ENCODE measurements around the gene C19orf18.

DNA sequence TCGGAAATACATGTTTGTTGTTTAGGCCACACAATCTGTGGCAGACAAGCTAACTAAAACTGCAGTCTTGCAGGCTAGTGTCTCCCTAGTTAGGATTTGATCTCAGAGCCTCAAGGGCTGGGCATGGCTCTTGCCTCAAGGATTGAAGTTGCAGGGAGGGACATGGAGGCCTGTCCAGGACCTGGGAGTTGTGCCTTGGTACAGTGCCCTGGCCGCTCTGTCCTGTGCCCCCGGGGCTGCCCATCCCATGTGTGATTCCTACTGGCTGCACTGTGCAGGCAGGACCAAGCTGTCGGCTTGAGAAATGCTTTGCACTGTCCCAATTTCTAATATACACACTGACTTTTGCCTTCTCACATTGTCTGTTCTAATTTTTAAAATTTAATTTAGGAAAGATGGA is 19.3 kb downstream of the C19orf18 start:
- TF ChIP-seq, protein P1, sequence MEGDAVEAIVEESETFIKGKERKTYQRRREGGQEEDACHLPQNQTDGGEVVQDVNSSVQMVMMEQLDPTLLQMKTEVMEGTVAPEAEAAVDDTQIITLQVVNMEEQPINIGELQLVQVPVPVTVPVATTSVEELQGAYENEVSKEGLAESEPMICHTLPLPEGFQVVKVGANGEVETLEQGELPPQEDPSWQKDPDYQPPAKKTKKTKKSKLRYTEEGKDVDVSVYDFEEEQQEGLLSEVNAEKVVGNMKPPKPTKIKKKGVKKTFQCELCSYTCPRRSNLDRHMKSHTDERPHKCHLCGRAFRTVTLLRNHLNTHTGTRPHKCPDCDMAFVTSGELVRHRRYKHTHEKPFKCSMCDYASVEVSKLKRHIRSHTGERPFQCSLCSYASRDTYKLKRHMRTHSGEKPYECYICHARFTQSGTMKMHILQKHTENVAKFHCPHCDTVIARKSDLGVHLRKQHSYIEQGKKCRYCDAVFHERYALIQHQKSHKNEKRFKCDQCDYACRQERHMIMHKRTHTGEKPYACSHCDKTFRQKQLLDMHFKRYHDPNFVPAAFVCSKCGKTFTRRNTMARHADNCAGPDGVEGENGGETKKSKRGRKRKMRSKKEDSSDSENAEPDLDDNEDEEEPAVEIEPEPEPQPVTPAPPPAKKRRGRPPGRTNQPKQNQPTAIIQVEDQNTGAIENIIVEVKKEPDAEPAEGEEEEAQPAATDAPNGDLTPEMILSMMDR (IDR thresholded peaks at IDR 0.05; ENCODE audit: insufficient read depth, low read length) = no peak
- no peak for TF ChIP-seq GABPA (IDR thresholded peaks at IDR 0.05; ENCODE audit: low read depth)
- no peak for TF ChIP-seq POLR2AphosphoS5 (IDR thresholded peaks at IDR 0.05; ENCODE audit: low read depth)
- no peak for TF ChIP-seq SPI1 (IDR thresholded peaks at IDR 0.05; ENCODE audit: borderline replicate concordance, low read depth)

Measured in HL-60 (cell line).